SK-N-SH treated with all-trans-retinoic acid at 6 μM for 48 hours (cell line): ENCODE data around the gene DISP3.

Source experiments
- ARNTL ChIP-seq: fragments of 450-650 bp; formaldehyde crosslinking; IDR thresholded peaks from 2 replicates; pipeline ENCODE4 v1.5.0; 2020; ENCODE audit warnings: low read depth, mild to moderate bottlenecking, moderate library complexity, borderline replicate concordance
- BACH2 ChIP-seq: fragments of 250-450 bp; sonication (Bioruptor Pico); IDR thresholded peaks from 2 replicates; pipeline ENCODE4 v1.9.0; 2021; ENCODE audit warnings: mild to moderate bottlenecking, borderline replicate concordance
- ESRRG ChIP-seq: fragments of 250-450 bp; sonication (Bioruptor Pico); IDR thresholded peaks from 2 replicates; pipeline ENCODE4 v1.6.1; 2021; ENCODE audit warnings: mild to moderate bottlenecking
- TOX ChIP-seq: fragments of 250-450 bp; sonication (Bioruptor Pico); IDR thresholded peaks from 2 replicates; pipeline ENCODE4 v1.8.0; 2021; ENCODE audit warnings: mild to moderate bottlenecking, moderate library complexity, borderline replicate concordance
- ZNF70 ChIP-seq: fragments of 450-650 bp; formaldehyde crosslinking; IDR thresholded peaks from 2 replicates; pipeline ENCODE4 v1.5.0; 2020; ENCODE audit warnings: mild to moderate bottlenecking, moderate library complexity
- TF ChIP-seq, protein P1 (sequence below): fragments of 250-450 bp; sonication (Bioruptor Pico); IDR thresholded peaks from 2 replicates; pipeline ENCODE4 v1.8.0; 2020; ENCODE audit warnings: mild to moderate bottlenecking, moderate library complexity, borderline replicate concordance

GRCh38 chr1:11540773-11541160 lies 61.8 kb downstream of the DISP3 start:
- TF ChIP-seq TOX (CRISPR knock-in tag), result no peak
- no peak for TF ChIP-seq ARNTL (CRISPR knock-in tag)
- TF ChIP-seq ESRRG (CRISPR knock-in tag), result no peak
- TF ChIP-seq, protein P1, sequence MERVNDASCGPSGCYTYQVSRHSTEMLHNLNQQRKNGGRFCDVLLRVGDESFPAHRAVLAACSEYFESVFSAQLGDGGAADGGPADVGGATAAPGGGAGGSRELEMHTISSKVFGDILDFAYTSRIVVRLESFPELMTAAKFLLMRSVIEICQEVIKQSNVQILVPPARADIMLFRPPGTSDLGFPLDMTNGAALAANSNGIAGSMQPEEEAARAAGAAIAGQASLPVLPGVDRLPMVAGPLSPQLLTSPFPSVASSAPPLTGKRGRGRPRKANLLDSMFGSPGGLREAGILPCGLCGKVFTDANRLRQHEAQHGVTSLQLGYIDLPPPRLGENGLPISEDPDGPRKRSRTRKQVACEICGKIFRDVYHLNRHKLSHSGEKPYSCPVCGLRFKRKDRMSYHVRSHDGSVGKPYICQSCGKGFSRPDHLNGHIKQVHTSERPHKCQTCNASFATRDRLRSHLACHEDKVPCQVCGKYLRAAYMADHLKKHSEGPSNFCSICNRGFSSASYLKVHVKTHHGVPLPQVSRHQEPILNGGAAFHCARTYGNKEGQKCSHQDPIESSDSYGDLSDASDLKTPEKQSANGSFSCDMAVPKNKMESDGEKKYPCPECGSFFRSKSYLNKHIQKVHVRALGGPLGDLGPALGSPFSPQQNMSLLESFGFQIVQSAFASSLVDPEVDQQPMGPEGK, result no peak
- no peak for TF ChIP-seq BACH2 (CRISPR knock-in tag)
- TF ChIP-seq ZNF70, result no peak
